Hepatocyte (in vitro differentiated cells): ENCODE measurements around the gene MBOAT7.

Source experiments
- EZH2 ChIP-seq: fragments of 200-600 bp; sonication (generic); IDR thresholded peaks from 2 replicates; pipeline ENCODE4 v1.6.1; 2016; ENCODE audit warnings: antibody characterized with exemption, mild to moderate bottlenecking, borderline replicate concordance
- EZH2phosphoT487 ChIP-seq: fragments of 200-600 bp; sonication (generic); IDR thresholded peaks from one replicate; pipeline ENCODE4 v1.6.1; 2018; ENCODE audit warnings: antibody characterized with exemption, mild to moderate bottlenecking, low read depth, moderate library complexity; ENCODE audit not compliant: unreplicated experiment, severe bottlenecking
- TF ChIP-seq, protein P1 (sequence below): fragments of 200-600 bp; sonication (generic); IDR thresholded peaks from 2 replicates; pipeline ENCODE4 v1.5.1; 2016; ENCODE audit warnings: antibody characterized with exemption, mild to moderate bottlenecking; ENCODE audit not compliant: poor library complexity

DNA sequence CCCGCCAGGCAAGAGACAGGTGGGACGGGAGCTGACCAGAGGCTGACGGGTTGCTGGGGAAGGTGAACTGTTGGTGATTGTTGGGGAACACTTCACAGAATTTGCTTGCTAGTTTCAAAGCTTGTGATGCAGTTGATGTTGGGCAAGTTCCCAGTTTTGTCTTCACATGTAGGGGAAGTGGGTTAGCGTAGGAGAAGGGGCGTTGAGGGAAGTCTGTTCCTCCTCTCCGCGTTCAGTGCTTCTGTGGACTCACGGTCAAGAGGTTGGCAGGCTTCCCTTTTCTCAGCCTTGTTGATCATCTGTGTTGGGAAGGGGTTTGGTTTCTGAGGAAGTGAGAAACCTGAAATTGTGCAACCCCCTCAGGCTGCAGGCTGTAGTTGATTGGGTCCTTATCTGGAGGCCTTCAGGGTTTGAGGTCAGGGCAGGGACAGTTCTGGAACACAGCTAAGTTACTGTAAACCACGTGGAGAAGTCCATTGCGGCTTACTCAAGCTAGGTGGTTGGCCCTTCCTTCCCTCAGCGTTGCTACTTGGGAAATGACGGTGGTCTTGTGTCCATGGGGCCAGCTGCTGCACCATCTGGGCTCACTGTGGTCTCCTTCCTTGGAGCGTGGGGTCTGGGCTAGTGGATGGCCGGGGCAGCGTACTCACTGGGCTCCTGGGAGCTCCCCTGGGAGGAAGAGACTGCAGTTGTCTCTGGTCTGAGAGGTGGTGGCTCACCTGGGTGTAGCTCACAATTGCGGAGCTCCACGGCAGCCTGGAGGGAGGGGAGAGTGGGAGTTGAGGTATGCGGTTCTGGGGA is 18.8 kb upstream of the MBOAT7 start:
- TF ChIP-seq, protein P1, sequence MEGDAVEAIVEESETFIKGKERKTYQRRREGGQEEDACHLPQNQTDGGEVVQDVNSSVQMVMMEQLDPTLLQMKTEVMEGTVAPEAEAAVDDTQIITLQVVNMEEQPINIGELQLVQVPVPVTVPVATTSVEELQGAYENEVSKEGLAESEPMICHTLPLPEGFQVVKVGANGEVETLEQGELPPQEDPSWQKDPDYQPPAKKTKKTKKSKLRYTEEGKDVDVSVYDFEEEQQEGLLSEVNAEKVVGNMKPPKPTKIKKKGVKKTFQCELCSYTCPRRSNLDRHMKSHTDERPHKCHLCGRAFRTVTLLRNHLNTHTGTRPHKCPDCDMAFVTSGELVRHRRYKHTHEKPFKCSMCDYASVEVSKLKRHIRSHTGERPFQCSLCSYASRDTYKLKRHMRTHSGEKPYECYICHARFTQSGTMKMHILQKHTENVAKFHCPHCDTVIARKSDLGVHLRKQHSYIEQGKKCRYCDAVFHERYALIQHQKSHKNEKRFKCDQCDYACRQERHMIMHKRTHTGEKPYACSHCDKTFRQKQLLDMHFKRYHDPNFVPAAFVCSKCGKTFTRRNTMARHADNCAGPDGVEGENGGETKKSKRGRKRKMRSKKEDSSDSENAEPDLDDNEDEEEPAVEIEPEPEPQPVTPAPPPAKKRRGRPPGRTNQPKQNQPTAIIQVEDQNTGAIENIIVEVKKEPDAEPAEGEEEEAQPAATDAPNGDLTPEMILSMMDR = no peak
- no peak for TF ChIP-seq EZH2
- no peak for TF ChIP-seq EZH2phosphoT487
